Stimulated activated CD4-positive, alpha-beta T cell treated with anti-CD3 and anti-CD28 coated beads, TNF-alpha, amount 100 ng/mL, for 24 hours (primary cell): Measurements from ENCODE around the gene TMEM106C.

Experiments
- DNase-seq, 3 experiments: peaks; one replicate each; pipeline ENCODE4 v3.0.0-alpha.2; 2020; ENCODE audit warnings: low read depth in 3 of 3

The TMEM106C gene

DNA sequence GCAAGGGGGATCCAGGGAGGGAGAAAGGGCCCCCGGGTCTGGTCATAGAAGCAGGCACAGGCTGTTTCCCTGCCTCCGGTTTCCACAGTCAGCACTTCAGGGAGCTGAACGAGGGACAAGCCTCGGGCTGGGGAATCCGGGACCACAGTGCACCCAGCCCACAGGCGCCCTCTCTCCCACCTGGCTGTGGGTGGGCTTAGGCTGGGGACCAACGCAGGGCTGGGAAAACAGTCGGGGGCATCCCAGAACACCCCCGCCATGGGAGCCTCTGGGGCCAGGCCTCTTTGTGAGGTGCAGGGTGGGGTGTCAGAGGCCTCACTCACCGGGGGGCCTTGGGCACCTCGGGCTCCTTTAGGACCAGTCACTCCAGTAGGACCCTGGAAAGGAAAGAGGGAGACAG is 16.3 kb downstream of the TMEM106C start:
- DNase-seq = no peak

DNA sequence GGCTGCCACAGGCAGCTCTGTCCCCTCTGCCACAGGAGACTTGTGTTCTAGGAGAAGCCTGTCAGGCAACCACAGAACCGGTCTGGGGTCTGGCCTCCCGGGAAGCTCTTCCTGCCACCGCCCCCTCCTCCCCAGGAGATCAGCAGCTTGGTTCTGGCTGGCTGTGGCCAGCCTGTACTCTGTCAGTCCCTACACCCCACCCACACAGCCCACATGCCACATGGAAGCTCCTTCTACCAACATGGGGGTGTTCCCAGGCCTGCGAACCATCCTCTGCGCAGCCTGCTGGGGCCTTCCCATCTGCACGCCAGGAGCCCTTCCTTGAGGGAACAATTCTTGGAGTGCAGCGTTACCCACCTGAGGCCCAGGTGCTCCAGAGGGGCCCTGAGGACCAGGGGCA is 16.8 kb downstream of the TMEM106C start:
- DNase-seq = no peak

DNA sequence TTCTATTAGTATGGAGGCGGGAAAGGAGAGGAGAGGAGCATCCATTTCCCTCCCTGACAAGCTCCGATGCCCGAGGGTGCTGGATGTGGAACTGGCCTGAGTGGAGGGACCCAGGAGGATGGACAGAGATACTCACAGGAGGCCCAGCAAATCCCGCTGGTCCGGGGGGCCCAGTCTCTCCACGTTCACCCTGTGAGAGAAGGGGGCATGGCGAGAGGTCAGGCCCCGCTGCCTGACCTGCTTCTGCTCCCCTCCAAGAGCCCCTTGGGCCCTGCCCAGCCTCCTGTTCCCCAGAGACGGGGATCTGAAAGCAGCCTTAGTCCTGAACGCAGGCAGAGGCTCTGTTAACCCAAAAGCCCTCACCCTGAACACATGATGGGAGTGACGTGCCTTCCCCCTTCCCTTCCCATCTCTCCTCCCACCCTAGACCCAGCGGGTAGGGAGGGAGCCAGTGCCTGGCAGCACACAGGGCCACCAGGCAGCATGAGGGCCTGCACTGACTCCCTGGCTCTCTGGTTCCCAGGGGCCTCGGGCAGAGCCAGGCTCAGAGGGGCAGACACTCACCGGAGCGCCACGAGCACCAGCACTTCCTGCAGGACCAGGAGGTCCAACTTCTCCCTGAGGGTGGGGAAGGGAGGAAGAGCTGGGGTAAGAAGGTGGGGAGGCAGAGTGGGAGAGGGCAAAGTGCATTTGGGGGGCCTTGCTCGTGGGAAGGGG is 17.5 kb downstream of the TMEM106C start:
- DNase-seq = no peak

DNA sequence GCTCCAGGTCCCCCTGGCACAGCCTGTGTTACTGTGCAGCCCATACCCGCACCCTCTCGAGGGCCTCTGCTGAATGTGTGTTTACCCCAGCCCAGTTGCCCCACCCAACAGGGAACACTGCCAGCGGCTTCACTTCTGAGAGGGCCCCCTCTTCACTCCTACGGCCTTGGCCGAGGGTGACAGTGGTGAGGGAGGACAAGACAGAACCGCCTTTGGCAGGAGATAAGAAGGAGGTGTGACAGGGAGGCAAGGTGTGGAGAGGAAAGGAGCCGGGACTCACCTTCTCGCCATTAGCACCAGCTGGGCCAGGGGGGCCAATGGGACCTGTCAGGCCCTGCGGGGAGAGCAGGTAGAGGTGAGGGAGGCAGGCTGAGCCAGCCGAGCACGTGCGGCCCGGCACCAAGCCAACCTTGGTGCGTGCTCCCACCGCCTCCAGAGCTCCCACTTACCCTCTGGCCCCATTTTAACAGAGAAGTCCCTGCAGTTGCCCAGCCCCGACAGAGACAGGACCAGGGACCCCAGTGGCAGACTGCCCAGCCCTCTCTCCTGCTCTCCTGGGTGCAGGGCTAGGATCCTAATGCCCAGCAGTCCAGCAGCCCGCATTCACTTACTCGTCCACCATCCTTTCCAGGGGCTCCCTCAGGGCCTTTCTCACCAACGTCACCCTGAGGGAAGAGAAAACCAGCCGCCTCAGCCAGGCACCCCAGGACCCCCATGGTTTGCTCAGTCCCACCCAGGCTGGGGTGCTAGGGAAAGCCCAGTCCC is 18.3 kb downstream of the TMEM106C start:
- no peak for DNase-seq

DNA sequence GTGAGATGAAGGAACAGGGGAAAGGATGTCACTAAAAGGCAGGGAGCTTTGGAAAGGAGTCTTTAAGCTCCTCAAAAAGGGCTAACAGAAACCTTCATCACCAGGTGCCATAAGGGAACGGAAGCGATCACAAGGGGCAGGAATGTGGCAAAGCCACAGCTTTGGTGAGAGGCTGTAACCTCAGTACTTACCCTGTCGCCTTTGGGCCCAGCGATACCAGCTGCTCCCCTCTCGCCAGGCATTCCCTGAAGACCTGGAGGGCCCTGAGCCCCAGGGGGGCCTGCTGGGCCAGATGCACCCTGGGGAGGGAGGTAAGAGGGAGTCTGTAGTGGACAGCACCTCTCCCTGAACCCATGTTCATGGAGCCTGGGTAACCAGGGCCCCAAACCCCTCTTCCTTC is 18.9 kb downstream of the TMEM106C start:
- no peak for DNase-seq

DNA sequence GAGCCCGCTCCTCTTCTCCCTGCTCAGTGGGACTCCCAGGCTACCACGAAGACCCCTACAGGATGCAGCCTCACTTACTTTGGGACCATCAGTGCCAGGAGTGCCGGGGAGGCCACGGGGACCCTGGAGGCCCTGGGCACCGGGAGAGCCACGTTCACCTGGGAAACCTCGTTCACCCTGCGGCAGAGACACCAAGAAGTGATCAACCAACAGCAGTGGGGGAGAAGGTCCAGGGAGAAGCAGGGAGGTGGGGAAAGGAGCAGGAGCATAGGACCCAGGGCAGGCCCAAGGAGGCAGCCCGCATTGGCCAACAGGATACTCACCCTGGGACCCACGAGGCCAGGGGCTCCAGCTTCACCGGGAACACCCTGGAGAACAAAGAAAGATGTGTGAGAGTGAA is 19.4 kb downstream of the TMEM106C start:
- no peak for DNase-seq

DNA sequence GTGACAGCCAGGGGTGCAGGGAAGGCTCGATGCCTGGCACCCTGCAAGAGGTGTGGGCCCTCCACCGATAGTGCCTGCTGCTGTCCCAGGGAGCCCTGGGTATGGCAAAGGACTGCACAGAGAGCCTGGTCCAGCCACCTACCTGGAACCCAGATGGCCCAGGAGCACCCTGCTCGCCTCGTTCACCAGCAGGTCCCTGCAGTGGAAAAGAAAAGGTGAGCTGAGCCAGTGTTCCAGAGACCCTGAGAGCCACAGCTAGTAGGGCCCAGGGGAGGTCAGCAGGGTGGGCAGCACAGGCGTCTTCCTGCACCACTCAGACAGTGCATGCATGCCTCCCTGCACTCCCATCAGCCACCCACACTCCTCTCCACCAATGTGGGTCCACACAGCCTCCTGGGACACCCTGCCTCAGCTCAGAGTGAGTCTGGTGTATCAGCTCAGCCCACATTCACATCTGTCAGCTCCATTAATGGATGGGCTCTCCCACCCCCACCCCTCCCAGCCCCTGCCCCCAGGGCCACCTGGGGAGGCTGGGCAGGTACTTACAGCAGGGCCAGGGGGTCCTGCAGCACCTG is 20.2 kb downstream of the TMEM106C start:
- DNase-seq = no peak

DNA sequence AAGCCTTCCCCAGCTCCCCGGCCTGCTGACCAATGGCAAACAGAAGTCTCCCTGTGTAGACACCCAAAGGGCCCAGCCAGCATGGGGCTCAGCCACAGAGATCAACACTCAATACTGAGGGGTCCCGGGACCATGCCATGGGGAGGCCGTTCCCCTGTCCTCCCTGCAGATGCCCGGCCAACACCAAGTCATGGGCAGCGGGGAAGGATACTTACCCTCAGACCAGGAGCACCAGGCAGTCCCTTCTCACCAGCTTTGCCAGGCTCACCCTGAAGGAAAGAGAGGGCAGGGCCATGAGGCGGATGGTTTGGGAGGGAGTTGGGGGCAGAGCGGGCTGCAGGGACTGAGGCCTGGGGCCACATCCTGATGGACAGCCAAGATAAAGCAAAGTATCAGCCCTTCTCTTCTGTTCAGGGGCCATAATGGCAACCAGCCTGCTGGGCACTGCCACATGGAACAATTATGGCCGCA is 21.0 kb downstream of the TMEM106C start:
- no peak for DNase-seq

DNA sequence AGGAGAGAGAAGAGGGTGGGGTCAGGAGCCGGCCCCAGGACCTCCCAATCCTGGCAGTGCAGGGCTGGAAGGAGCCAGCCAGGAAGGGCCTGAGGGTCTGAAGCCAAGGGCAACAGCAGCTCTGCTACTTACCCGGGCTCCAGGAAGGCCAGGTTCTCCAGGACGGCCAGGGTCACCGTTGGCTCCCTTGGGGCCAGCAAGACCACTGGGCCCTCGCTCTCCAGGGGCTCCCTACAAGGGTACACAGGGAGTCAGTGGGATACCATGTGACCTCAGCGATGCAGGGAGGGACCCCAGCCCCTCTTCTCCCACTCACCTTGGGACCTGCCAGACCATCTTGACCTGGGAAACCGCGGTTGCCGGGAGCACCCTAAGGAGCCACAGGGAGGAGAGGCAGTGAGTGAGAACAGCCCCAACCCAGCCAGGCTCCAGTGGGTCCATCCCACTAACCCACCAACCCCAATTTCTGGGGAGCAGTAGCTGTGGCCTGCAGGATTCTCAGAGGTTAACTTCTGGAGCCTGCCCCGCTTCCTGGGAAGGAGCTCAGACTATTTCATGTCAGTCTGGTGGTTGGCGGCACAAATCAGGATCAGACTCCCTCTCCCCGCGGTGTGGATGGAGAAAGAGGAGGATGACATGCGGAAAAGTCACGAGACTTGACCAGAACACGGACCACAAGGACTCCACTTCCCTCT is 22.3 kb downstream of the TMEM106C start:
- DNase-seq = no peak

DNA sequence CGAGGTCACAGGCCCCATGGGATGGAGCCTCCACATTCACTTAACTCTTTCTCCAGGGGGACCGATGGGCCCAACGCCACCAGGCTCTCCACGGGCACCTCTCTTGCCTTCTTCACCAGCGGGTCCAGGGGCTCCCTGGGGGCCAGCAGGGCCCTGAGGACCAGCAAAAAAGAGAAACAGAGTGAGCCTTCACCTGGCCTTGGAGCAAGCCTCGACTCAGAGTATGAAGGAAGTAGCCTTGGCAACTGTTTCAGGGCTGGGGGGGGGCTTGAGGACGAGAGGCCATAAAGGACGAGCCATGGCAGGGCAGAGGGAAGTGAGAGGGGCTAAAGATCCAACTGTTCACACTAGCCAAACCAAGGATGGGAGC is 22.9 kb downstream of the TMEM106C start:
- DNase-seq = no peak

DNA sequence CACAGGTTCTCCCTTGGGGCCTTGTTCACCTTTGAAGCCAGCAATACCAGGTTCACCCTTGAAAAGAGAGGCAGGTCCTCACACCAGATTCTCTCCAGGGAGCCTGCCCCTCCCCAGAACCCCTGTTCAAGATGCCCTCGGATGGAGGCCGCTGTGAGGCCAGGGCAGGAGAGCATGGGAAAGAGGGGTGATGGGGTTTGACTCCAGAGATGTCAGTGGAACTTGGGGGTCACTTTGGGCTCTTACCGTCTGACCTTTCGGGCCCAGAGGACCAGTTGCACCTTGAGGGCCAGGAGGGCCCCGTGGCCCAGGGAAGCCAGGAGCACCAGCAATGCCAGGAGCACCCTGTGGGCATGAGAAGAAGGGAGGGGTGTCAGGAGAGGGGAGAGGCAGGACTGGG is 23.4 kb downstream of the TMEM106C start:
- no peak for DNase-seq

DNA sequence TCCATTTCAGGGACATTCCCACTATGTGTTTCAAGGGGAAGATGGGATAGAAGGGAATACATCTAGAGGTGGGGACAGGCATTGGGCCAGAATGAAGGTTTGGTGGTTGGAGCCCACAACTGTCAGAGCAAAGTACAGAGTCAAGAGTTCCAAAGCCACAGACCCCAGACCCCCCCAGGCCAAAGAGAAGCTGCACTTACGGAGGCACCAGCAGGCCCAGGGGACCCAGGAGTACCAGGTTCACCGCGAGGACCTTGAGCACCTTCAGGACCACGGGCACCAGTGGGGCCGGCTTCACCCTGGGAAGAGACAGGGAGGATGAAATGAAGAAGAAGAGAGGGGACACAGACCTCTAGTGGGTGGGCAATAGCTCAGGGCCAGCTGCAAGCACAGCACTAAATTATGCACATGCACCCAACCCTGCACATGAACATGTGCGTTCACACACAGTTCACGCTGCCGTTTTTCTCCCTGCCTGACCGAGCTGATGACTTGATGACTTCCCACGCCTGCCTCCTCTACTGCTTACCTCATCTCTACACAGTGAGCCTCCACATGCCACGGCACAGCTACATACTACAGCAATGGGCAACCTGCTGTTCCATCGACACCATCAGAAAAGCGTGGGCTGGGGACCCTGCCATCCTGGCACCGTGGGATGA is 24.1 kb downstream of the TMEM106C start:
- no peak for DNase-seq

DNA sequence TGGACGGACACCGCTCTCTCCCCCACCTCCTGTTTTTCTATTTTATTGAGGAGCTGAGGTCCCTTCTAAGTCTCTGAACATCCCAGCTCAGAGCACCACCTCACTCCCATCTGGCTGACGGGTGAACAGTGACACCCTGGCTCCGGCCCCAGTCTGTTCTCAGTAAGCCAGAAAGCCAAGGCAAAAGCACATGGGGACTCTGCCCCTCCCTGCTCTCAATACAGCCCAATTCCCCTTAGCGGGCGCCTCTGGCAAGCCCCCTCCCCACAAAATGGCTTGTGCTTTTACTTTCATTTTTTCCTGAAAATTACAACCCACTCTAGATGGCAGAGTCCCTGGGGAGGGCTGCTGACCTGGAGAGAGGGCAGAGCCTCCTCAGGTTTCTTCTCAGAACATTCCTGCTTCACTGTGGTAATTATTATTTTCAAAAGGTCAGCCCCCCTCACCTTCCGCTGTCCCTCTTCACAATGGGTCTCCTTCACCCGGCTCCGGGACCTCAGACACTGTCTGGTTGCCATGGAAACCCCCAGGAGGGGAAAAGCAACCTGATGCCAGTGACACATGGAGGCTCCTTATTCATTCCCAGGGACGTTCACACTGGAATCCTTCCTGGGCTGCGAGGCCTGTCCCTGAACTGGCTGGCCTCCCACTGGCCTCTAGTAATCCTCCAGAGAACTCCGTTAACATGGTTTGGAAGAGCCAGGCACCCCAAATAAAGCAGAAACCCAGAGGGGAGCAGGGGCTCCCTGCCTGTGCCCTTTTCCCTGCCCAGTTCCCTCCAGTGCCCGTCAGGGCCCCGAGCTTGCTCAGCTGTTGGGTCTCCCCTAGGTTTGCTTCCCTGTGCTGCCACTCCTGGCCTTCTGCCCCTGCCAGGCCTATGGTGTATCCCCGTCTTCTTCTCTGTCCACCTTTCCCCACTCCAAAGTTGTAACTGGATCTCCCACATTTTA is 25.0 kb downstream of the TMEM106C start:
- no peak for DNase-seq

DNA sequence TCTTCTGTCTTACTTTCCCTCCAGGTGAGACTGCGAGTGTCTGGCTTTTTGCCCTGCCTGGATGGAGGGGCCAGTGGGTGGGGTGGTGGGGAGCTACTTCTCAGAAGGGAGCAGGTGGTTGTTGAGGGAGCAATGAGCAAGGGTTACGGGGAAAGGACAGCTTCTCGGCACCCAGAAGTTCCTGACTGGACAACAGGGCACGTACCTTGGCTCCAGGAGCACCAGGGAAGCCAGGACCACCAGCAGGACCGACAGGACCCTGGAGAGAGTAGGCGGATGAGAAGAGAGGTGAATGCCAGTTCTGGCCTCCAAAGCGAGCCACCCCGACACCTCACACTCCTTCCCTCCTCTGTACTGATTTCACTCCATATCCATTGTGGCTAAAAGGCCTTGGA is 25.6 kb downstream of the TMEM106C start:
- no peak for DNase-seq

DNA sequence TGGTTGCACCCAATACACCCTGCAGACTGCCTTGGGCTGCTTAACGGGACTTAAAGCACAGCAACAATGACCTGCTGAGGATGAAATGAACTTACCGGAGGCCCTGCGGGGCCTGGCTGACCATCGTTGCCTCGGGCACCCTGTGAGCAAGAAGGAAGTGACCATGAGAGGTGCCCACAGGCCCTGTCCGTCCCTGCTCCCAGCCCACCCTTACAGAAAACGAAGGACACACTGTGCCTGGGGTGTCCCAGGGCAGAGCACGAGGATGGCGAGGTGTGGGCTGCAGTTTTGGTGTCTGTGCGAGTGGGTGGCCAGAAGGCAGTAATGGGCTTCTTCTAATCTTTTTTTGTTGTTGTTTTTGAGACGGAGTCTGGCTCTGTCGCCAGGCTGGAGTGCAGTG is 26.3 kb downstream of the TMEM106C start:
- no peak for DNase-seq

DNA sequence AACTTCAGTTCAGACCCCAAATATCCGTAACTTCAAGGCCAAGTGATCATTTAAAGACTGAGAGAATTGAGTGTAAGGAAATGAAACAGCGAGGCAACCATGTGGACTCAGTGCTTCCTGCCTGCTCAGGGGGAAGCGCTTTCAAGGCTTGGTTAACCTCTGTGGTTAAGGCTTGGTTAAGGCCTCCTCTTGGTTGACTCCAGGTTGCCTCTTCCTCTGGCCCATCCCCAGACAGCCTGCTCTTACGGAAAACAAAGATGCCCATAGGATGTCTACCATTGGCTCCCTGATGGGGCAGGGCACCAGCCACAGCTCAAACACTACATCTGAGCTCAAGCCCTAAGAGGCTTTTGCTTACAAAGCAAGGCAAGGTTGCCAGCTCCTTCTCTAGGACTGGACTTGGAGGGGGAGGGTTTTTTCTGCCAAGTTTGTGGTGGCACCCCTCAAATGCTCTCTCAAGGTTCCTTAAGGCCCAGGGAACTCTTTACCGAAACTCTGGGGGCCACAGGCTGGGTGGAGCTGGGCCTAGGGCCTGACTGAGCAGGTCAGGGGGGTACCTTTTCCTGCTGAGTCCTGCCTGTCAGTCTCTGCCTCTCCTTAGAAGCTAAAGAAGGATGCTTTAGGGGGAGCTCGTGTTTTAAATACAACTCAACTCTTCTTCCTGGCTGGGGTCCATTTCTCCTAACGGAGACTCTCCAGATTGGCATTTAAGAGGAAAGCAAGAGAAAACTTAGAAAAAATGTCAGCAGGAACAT is 27.1 kb downstream of the TMEM106C start:
- peak in 1 of 3 experiments; percentile 40 for DNase-seq

DNA sequence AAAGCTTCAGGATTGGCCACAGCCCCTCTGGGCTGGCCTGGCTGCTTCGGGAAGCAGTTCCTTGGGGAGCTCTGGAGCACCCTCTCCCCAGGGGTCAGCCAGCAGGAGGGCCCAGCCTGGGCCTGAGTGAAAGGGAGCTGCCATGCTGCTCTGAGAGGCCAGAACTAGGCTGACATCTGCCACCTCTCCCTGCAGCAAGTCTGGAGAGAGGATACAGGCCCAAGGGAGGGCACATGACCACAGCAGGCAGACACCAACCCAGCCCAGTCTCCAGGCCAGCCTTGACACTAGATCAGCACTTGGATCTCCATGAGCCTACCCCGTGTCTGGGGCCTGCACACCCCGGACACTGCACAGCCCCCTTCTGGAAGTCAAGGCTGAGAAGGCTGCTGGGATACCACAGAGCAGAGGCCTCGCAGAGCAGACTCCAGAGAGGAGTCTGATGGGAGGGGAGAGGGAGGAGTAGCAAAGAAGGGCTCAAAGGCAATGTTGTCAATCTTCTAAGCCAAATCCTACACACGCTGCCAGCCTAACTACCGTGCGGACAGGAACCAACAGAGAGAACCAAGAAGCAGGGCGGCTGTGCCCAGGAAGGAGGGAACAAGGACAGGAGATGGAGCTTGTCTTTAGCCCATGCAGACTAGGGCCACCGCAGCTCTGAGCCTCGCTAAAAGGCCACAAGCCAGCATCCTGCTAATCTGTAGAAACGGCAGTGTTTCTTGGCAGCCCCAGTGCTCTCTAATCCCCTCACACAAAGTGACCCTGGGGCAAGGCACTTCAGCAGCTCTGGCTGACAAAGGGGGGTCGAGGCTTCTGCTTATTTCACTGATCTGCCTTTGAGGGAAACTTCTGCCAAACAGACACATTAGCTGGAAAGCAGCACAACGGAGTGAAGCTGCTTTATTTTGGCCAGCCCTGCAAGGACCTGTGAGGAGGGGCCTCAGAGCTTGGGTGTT is 28.0 kb downstream of the TMEM106C start:
- DNase-seq = no peak

DNA sequence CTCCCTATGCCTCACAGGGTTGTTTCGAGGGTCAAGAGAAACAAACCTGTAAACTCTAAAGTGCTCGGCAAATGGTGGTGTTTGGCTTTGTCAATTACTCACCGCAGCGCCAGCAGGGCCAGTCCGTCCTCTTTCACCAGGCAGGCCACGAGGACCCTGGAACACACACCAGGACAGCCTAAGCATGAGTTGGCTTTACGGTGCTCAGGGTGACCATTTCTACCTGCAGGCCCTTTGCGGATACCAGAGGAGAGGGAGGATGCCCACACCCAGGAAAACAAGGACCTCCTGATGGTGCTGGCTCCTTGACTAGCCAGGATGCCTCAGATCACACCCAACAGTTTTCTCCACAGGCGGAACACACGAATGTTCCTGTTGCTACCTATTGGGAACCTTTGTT is 29.4 kb downstream of the TMEM106C start:
- DNase-seq = no peak

DNA sequence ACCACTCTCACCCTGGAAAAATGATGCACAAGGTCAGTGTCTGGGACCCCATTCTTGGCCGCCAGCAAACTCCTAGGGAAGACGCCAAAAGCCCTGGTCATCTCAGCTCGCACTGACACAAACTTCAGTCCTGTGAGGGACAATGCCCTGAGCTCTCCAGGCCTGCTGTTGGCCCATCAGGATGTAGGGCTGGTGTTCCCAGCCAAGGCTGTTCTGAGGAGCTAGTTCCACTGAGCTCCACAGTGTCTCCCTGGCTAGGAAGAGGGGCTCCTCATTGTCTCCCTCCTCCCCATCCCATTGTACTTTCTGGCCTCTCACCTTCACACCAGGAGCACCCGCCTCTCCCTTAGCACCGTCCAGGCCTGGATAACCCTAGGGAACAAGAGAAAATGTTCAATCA is 30.1 kb downstream of the TMEM106C start:
- DNase-seq = no peak
